Left lung (tissue), 10 donors: Measurements from ENCODE around the gene TMEM9B. TPM values are rescaled to one million over a fixed set of nuclear protein-coding genes. Genes with fewer than 3 reads are reported as not detected.

Experiments used
- ATAC-seq: fragments of 200-7000 bp; cut with Tn5 transposase; one replicate; pipeline ENCODE4 v1.9.1; 2020; ENCODE audit warnings: moderate library complexity
- DNase-seq, 4 donors: peaks; one replicate each; pipeline ENCODE4 v3.0.0-alpha.2; 2013 to 2020
- H3K27ac ChIP-seq, 2 donors: fragments of 200-600 bp; sonication (generic) in 1 of 2; one replicate each; pipeline versions ENCODE4 v1.5.0 to v1.8.0; 2020 to 2021
- H3K27me3 ChIP-seq, 2 donors: fragments of 200-600 bp; sonication (generic) in 1 of 2; one replicate each; pipeline versions ENCODE4 v1.5.0 to v1.8.0; 2020 to 2021
- H3K36me3 ChIP-seq, 2 donors: fragments of 200-600 bp; sonication (generic) in 1 of 2; one replicate each; pipeline versions ENCODE4 v1.5.0 to v1.8.0; 2020 to 2021
- H3K4me1 ChIP-seq, 2 donors: fragments of 200-600 bp; one replicate each; pipeline ENCODE4 v1.8.0; 2021
- H3K4me3 ChIP-seq, 2 donors: fragments of 200-600 bp; sonication (generic) in 1 of 2; one replicate each; pipeline versions ENCODE4 v1.5.0 to v1.8.0; 2020 to 2021; ENCODE audit warnings: mild to moderate bottlenecking in 1 of 2
- H3K9me3 ChIP-seq, 2 donors: fragments of 200-600 bp; sonication (generic) in 1 of 2; one replicate each; pipeline versions ENCODE4 v1.5.0 to v1.8.0; 2020 to 2021
- intact Hi-C, 2 donors: fragments of 100-400 bp; cut with DNase I; formaldehyde crosslinking; loops; one replicate each; pipeline versions ENCODE4 v1.11.2 to v1.14.2; 2022
- polyA plus RNA-seq, 6 donors: library from polyadenylated mRNA; unstranded; fragments of 120-200 nt; gene quantifications; one replicate each; pipeline ENCODE4 v1.2.1, GENCODE V29; 2013; ENCODE audit not compliant: insufficient read length in 6 of 6
- total RNA-seq, 2 donors: library from RNA; stranded (reverse); fragmentation: NEBNext Ultra II Directional; extraction: Animal tissue kit (Norgen Biotek cat#: 25700); gene quantifications; one replicate each; pipeline ENCODE4 v1.2.1, GENCODE V29; 2021
- TF ChIP-seq, protein P1 (sequence below), 2 donors: fragments of 200-600 bp; sonication (generic) in 1 of 2; IDR thresholded peaks; one replicate each; pipeline versions ENCODE4 v1.5.0 to v1.8.0; 2021; ENCODE audit warnings: antibody characterized with exemption in 2 of 2
- donor health status: DM: no; HTN: yes; CAD: no.
- donor health status: DM: no; HTN: no; CAD: no.

The TMEM9B gene
- total and polyA plus RNA-seq, 8 donors = 43.4 to 61.7 (median 50.2) TPM

DNA sequence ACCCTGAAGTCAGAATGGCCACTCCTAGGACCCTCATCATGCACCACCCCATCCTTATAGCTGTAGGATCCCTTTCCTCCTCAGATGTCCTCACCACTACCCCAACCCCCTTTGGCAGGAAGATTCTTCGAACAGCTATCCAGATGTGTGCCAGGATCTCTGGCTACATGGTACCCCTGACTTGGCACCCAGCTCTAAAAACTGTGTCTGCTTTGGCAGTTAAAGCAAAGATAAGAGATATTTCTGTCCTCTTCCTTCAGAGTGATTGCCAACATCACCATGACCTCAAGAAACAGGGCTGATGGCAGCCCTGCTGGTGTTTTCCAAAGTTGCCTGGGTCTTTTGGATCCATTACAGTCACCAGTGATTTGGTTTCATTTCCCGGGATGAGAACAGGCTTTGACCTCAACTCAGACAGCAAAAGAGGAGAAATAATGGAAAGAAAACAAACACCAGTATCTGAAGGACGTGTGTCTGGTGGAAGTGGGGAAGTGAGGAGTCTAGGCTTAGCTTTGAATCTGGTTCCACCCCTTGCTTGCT is 43.8 kb upstream of the TMEM9B start:
- H3K36me3 ChIP-seq = no peaks in the 10 kb centered on the region
- peaks cover 14 to 25% of the 10 kb centered on the region in 2 donors for H3K27me3 ChIP-seq
- no peak overlapping the region for H3K27ac ChIP-seq
- no peak overlapping the region for H3K4me3 ChIP-seq
- H3K4me1 ChIP-seq = peaks cover 13 to 16% of the 10 kb centered on the region in 2 donors
- TF ChIP-seq, protein P1, sequence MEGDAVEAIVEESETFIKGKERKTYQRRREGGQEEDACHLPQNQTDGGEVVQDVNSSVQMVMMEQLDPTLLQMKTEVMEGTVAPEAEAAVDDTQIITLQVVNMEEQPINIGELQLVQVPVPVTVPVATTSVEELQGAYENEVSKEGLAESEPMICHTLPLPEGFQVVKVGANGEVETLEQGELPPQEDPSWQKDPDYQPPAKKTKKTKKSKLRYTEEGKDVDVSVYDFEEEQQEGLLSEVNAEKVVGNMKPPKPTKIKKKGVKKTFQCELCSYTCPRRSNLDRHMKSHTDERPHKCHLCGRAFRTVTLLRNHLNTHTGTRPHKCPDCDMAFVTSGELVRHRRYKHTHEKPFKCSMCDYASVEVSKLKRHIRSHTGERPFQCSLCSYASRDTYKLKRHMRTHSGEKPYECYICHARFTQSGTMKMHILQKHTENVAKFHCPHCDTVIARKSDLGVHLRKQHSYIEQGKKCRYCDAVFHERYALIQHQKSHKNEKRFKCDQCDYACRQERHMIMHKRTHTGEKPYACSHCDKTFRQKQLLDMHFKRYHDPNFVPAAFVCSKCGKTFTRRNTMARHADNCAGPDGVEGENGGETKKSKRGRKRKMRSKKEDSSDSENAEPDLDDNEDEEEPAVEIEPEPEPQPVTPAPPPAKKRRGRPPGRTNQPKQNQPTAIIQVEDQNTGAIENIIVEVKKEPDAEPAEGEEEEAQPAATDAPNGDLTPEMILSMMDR (IDR thresholded peaks at IDR 0.05) = no peak
- DNase-seq (no peak), ATAC-seq (no peak)
- intact Hi-C loops = no loop called here
- H3K9me3 ChIP-seq = peaks cover 0 to 2% of the 10 kb centered on the region in 2 donors

DNA sequence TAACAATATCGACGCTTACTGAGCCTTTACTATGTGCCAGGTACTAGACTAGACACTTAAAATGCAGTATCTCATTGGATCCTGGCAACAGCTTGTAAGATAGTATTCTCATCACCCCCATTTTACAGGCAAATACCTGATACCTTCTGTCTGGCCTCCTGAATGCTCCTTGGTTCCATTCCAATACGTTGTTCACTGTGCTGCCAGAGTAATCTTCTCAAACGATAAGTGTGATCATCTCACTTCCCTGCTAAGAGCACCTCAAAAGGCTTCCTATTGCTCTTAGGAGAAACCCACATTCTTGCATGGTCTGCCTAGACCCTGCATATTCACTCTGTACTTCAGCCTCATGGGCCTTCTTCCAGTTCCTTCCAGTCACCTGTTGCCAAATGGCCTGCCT is 40.8 kb upstream of the TMEM9B start:
- intact Hi-C loops = no loop called here

DNA sequence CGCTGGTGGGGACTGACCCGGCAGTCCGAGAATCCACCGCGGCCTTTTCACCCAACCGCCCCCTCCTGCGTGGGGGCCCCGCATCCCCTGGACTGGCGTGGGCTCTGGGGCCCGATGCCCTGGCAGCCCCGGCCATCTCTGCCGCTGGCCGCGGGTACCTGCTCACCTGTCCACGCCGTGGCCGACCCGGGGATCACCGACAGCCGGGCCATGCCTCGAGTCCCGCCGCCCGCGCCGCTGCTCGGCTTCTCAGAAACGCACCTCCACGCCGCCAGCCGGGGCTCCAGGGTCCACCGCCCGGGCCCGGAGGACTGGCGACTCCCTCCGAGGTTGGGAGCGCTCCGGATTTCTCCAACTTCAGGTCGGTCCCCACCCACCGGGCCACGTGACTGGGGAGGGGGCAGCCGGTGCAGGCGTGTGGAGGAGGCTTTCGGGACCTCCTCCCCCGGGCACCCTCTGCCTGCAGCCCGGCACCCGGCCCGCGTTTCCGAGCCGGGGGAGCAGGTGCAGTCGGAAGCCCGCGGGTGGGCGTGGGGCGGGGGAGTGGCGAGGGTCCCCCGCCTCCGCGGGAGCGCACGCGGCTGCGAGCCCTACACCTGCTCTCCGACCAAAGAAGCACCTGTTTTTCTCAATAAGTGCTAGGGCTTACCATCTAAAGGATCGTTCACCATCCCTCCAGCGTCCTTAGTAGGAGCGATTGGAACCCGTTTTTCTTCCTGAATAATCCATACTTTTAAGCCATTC is 40.1 kb upstream of the TMEM9B start:
- DNase-seq (peak in 2 of 4 donors; percentile 37 to 85), ATAC-seq (peak; percentile 18)
- H3K4me1 ChIP-seq = peaks cover 18 to 31% of the 10 kb centered on the region in 2 donors
- intact Hi-C loops = no loop called here
- no peaks in the 10 kb centered on the region for H3K9me3 ChIP-seq
- H3K27ac ChIP-seq = no peak overlapping the region
- peaks cover 30 to 53% of the 10 kb centered on the region in 2 donors for H3K27me3 ChIP-seq
- TF ChIP-seq, protein P1 (IDR thresholded peaks at IDR 0.05) = no peak
- peak overlapping the region; percentile 27 to 47 for H3K4me3 ChIP-seq
- no peaks in the 10 kb centered on the region for H3K36me3 ChIP-seq

More for the DNA sequence above, 40.8 kb upstream of the TMEM9B start:
- TF ChIP-seq, protein P1 (IDR thresholded peaks at IDR 0.05) = no peak
- no peak for DNase-seq
- ATAC-seq = no peak
- Histone ChIP-seq H3K9me3 (peaks cover 0 to 2% of the 10 kb centered on the region in 2 donors), H3K4me1 (peaks cover 18 to 31% of the 10 kb centered on the region in 2 donors), H3K27ac (no peak overlapping the region), H3K27me3 (peaks cover 30 to 53% of the 10 kb centered on the region in 2 donors), H3K36me3 (no peaks in the 10 kb centered on the region), H3K4me3 (no peak overlapping the region)

DNA sequence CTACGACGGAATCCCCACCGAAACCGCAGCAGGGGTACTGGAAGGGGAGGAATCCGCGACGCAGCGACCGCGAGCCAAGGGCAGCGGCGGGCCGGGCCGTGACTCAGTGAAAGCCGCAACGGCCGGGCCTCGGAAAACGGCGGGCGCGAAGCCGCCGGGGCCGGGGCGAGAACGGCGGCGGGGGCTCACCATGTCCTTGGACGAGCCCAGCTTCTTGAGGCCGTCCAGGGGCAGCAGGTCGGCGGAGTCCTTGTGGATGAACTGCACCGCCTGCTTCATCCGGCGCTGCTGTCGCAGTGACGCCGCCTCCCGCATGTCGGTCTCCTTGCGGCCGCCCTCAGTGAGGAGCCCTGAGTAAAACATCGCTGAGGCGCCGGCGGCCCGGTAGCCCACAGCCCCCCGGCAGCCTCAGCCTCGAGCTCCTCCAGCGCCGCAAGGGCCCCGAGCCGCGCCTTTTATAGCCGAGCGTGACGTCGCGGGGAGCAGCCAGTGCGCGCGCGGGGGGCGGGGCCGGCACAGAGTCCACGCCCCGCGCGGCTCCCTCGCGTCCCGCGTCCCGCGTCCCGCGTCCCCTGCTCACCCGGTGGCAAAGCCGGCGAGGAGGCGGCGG is 39.4 kb upstream of the TMEM9B start, which contains the start of gene NRIP3:
NRIP3 (minus strand) TSS at position 429 of the 610 bp plus-strand sequence; CDS start at position 363, 66 bp downstream.
- intact Hi-C loops = no loop called here
- ATAC-seq (peak; percentile 86), DNase-seq (peak; percentile 53 to 93 (median 68))
- peak within 1 kb of the TSS; percentile 27 to 47 for H3K4me3 ChIP-seq
- H3K4me1 ChIP-seq = peaks cover 18 to 31% of the 10 kb centered on the region in 2 donors
- H3K27me3 ChIP-seq = peaks cover 30 to 53% of the 10 kb centered on the region in 2 donors
- H3K27ac ChIP-seq = no peak within 1 kb of the TSS
- H3K36me3 ChIP-seq = no peaks in the 10 kb centered on the region
- TF ChIP-seq, protein P1 (IDR thresholded peaks at IDR 0.05) = no peak
- H3K9me3 ChIP-seq = no peaks in the 10 kb centered on the region
